ENCODE data around the gene SDHAF1. TPM values are rescaled to one million over a fixed set of nuclear protein-coding genes. Genes with fewer than 3 reads are reported as not detected.
A peak's percentile ranks its signal among the peaks of the same experiment; 100 is the strongest.
"Not testable (repeated sequence)": the region's sequence is repeated elsewhere in the genome, so short reads cannot be mapped to it uniquely, and the experiment has no call there.

SDHAF1 gene
- total and polyA plus RNA-seq, 2 donors (not counting 1 experiment from before 2014, with no cell fraction given), result 22.0 to 24.6 TPM

GRCh38 chr19:36032251-36033104 is 37.5 kb downstream of the SDHAF1 start, which contains the start of gene CLIP3:
TSS of gene CLIP3 (minus strand) at chr19:36032873. CDS start at chr19:36032357, 516 bp downstream.
- H3K36me3 ChIP-seq (replicated peaks in 1 of 2; ENCODE audit: control extremely low read depth in 1 of 2, control insufficient read depth in 1 of 2, extremely low read depth in 1 of 2, insufficient read depth in 2 of 2, low read length in 1 of 2), result no peaks in the 10 kb centered on the region
- peak within 1 kb of the TSS; percentile 38 for H2AFZ ChIP-seq (ENCODE audit: insufficient read depth, low read depth, low read length, poor library complexity, severe bottlenecking)
- no peak within 1 kb of the TSS for H3K27ac Mint-ChIP-seq
- H3K4me3 ChIP-seq (ENCODE audit: control extremely low read depth in 1 of 5, extremely low read depth in 1 of 5, insufficient read depth in 1 of 5, low read depth in 2 of 5, low read length in 4 of 5), result peak within 1 kb of the TSS in 1 of 5 experiments; percentile 25
- no peak within 1 kb of the TSS for H3K27ac ChIP-seq (ENCODE audit: low read length in 2 of 2)
- TF ChIP-seq EZH2 (IDR thresholded peaks at IDR 0.05; ENCODE audit: borderline replicate concordance, insufficient read depth, low read depth, low read length, poor library complexity, severe bottlenecking), result no peak
- no peak for TF ChIP-seq CTCF (IDR thresholded peaks at IDR 0.05)
- ChIA-PET CTCF (no interaction called here), POLR2A (no interaction called here)
- no peak for ATAC-seq (ENCODE audit: low read depth)
- no peaks in the 10 kb centered on the region for H3K27me3 Mint-ChIP-seq
- peaks cover 12% of the 10 kb centered on the region for H3K4me1 Mint-ChIP-seq
- H3K27me3 ChIP-seq (replicated peaks in 1 of 4; ENCODE audit: control extremely low read depth in 1 of 4, control insufficient read depth in 3 of 4, insufficient read depth in 4 of 4, low read length in 3 of 4), result peaks cover 0 to 10% (median 0%) of the 10 kb centered on the region in 4 experiments
- intact Hi-C loops (cut with micrococcal nuclease), result no loop called here
- no peaks in the 10 kb centered on the region for H4K20me1 ChIP-seq (ENCODE audit: control insufficient read depth, insufficient read depth, low read length, poor library complexity, severe bottlenecking)
- peak within 1 kb of the TSS; percentile 67 for H3K4me2 ChIP-seq (replicated peaks; ENCODE audit: low read depth, low read length, poor library complexity, severe bottlenecking)
- peaks cover 9 to 10% of the 10 kb centered on the region in 2 donors for H3K4me1 ChIP-seq (ENCODE audit: control insufficient read depth in 2 of 2, insufficient read depth in 2 of 2, low read length in 2 of 2)
- 8% methylated on average over 31 of the region's 51 CpGs for WGBS (ENCODE audit: insufficient coverage)
- no peak for DNase-seq
- no peaks in the 10 kb centered on the region for H3K79me2 ChIP-seq (ENCODE audit: control insufficient read depth, insufficient read depth, low read length)
- peaks cover 0 to 4% (median 0%) of the 10 kb centered on the region in 3 donors for H3K9me3 ChIP-seq (ENCODE audit: control extremely low read depth in 1 of 3, control insufficient read depth in 2 of 3, insufficient read depth in 1 of 3, low read length in 2 of 3)
- no peaks in the 10 kb centered on the region for H3K9me3 Mint-ChIP-seq (ENCODE audit: insufficient read depth)
- H3K9ac ChIP-seq (ENCODE audit: low read length), result no peak within 1 kb of the TSS
- H3K4me3 Mint-ChIP-seq, result peak within 1 kb of the TSS; percentile 37

GRCh38 chr19:36040495-36040894 is 45.5 kb downstream of the SDHAF1 start:
- DNase-seq (no peak), ATAC-seq (ENCODE audit: low read depth) (no peak)
- Histone ChIP-seq H3K27me3 (replicated peaks in 1 of 4; ENCODE audit: control extremely low read depth in 1 of 4, control insufficient read depth in 3 of 4, insufficient read depth in 4 of 4, low read length in 3 of 4) (no peaks in the 10 kb centered on the region), H3K27ac (ENCODE audit: low read length in 2 of 2) (no peak overlapping the region), H2AFZ (ENCODE audit: insufficient read depth, low read depth, low read length, poor library complexity, severe bottlenecking) (no peak overlapping the region), H3K4me3 (ENCODE audit: control extremely low read depth in 1 of 5, extremely low read depth in 1 of 5, insufficient read depth in 1 of 5, low read depth in 2 of 5, low read length in 4 of 5) (no peak overlapping the region), H3K4me1 (ENCODE audit: control insufficient read depth in 2 of 2, insufficient read depth in 2 of 2, low read length in 2 of 2) (no peaks in the 10 kb centered on the region), H3K9ac (ENCODE audit: low read length) (no peak overlapping the region), H3K9me3 (ENCODE audit: control extremely low read depth in 1 of 3, control insufficient read depth in 2 of 3, insufficient read depth in 1 of 3, low read length in 2 of 3) (no peaks in the 10 kb centered on the region), H3K79me2 (ENCODE audit: control insufficient read depth, insufficient read depth, low read length) (no peaks in the 10 kb centered on the region), H3K4me2 (replicated peaks; ENCODE audit: low read depth, low read length, poor library complexity, severe bottlenecking) (no peak overlapping the region), H3K36me3 (replicated peaks in 1 of 2; ENCODE audit: control extremely low read depth in 1 of 2, control insufficient read depth in 1 of 2, extremely low read depth in 1 of 2, insufficient read depth in 2 of 2, low read length in 1 of 2) (no peaks in the 10 kb centered on the region), H4K20me1 (ENCODE audit: control insufficient read depth, insufficient read depth, low read length, poor library complexity, severe bottlenecking) (no peaks in the 10 kb centered on the region)
- TF ChIP-seq CTCF (IDR thresholded peaks at IDR 0.05) (no peak), EZH2 (IDR thresholded peaks at IDR 0.05; ENCODE audit: borderline replicate concordance, insufficient read depth, low read depth, low read length, poor library complexity, severe bottlenecking) (no peak)
- intact Hi-C loops (cut with micrococcal nuclease), result no loop called here
- Mint-ChIP-seq H3K27me3 (no peaks in the 10 kb centered on the region), H3K27ac (no peak overlapping the region), H3K4me1 (no peaks in the 10 kb centered on the region), H3K4me3 (no peak overlapping the region), H3K9me3 (ENCODE audit: insufficient read depth) (no peaks in the 10 kb centered on the region)
- CTCF ChIA-PET, result no interaction called here
- POLR2A ChIA-PET, result no interaction called here
- no CpG with 5 or more reads among the region's 6 CpGs for WGBS (ENCODE audit: insufficient coverage)

GRCh38 chr19:36041092-36041491 is 46.1 kb downstream of the SDHAF1 start:
- H3K4me1 ChIP-seq (ENCODE audit: control insufficient read depth in 2 of 2, insufficient read depth in 2 of 2, low read length in 2 of 2); H3K9ac ChIP-seq (ENCODE audit: low read length); H3K4me3 ChIP-seq (ENCODE audit: control extremely low read depth in 1 of 5, extremely low read depth in 1 of 5, insufficient read depth in 1 of 5, low read depth in 2 of 5, low read length in 4 of 5); POLR2A ChIA-PET; intact Hi-C loops (cut with micrococcal nuclease); CTCF ChIA-PET; H3K9me3 ChIP-seq (ENCODE audit: control extremely low read depth in 1 of 3, control insufficient read depth in 2 of 3, insufficient read depth in 1 of 3, low read length in 2 of 3); H3K27ac ChIP-seq (ENCODE audit: low read length in 2 of 2); ATAC-seq (ENCODE audit: low read depth); H2AFZ ChIP-seq (ENCODE audit: insufficient read depth, low read depth, low read length, poor library complexity, severe bottlenecking); H3K27me3 ChIP-seq (replicated peaks in 1 of 4; ENCODE audit: control extremely low read depth in 1 of 4, control insufficient read depth in 3 of 4, insufficient read depth in 4 of 4, low read length in 3 of 4); H3K36me3 ChIP-seq (replicated peaks in 1 of 2; ENCODE audit: control extremely low read depth in 1 of 2, control insufficient read depth in 1 of 2, extremely low read depth in 1 of 2, insufficient read depth in 2 of 2, low read length in 1 of 2); H3K4me2 ChIP-seq (replicated peaks; ENCODE audit: low read depth, low read length, poor library complexity, severe bottlenecking); H3K27me3 Mint-ChIP-seq; DNase-seq; H3K4me1 Mint-ChIP-seq; H3K4me3 Mint-ChIP-seq; H3K9me3 Mint-ChIP-seq (ENCODE audit: insufficient read depth); H3K79me2 ChIP-seq (ENCODE audit: control insufficient read depth, insufficient read depth, low read length); H4K20me1 ChIP-seq (ENCODE audit: control insufficient read depth, insufficient read depth, low read length, poor library complexity, severe bottlenecking); H3K27ac Mint-ChIP-seq: not testable (repeated sequence)
- 100% methylated on average over 3 of the region's 6 CpGs for WGBS (ENCODE audit: insufficient coverage)
